Measurements from ENCODE around the gene UTS2B.

UTS2B gene

GRCh38 chr3:191235331-191236314, 94.7 kb downstream of the UTS2B start:
- no peak for DNase-seq

GRCh38 chr3:191234216-191234615, 96.1 kb downstream of the UTS2B start:
- DNase-seq: no peak

- DNase-seq: no peak
These were observed 102.8 kb downstream of the UTS2B start for GRCh38 chr3:191227541-191227940.

GRCh38 chr3:191221638-191222037, 108.7 kb downstream of the UTS2B start:
- DNase-seq: no peak

GRCh38 chr3:191220908-191221307, 109.4 kb downstream of the UTS2B start:
- DNase-seq: no peak

- DNase-seq: no peak
These were observed 113.0 kb downstream of the UTS2B start for GRCh38 chr3:191217301-191217700.

Data from activated effector memory CD4-positive, alpha-beta T cell treated with anti-CD3 and anti-CD28 coated beads, Interleukin-2, amount 50 U/mL, for 16 hours (primary cell).